ENCODE results near the gene RND1. TPM values are rescaled to one million over a fixed set of nuclear protein-coding genes. Genes with fewer than 3 reads are reported as not detected.

RND1 gene
- total and polyA plus RNA-seq, 2 of the 13 experiments (the other 11 are each of a cell fraction or from before 2014, with no cell fraction given): 1.8 to 1.9 TPM

- TF ChIP-seq ZNF317 (CRISPR knock-in tag; IDR thresholded peaks at IDR 0.05) (no peak; the same call in 1 of the 2 replicates), ELF1 (CRISPR knock-in tag; IDR thresholded peaks at IDR 0.05) (peak; percentile 96), KDM5B (CRISPR knock-in tag; IDR thresholded peaks at IDR 0.05; ENCODE audit: borderline replicate concordance) (peak; percentile 93), ZUFSP (CRISPR knock-in tag; IDR thresholded peaks at IDR 0.05; ENCODE audit: borderline replicate concordance) (no peak), GPN1 (CRISPR knock-in tag; IDR thresholded peaks at IDR 0.05; ENCODE audit: borderline replicate concordance) (no peak), ZNF652 (CRISPR knock-in tag; IDR thresholded peaks at IDR 0.05; ENCODE audit: borderline replicate concordance, low read depth) (no peak), MTF1 (CRISPR knock-in tag; IDR thresholded peaks at IDR 0.05) (no peak), MXI1 (IDR thresholded peaks at IDR 0.05; ENCODE audit: borderline replicate concordance, low read depth, low read length) (peak; percentile 76; the same call in 1 of the 3 replicates), ZNF782 (CRISPR knock-in tag; IDR thresholded peaks at IDR 0.05; ENCODE audit: borderline replicate concordance) (peak; percentile 73; the same call in 1 of the 2 replicates), SP1 (IDR thresholded peaks at IDR 0.05) (no peak), SP1 (CRISPR knock-in tag; IDR thresholded peaks at IDR 0.05) (0 out of 2 replicates have a peak, but pooled peaks have one; percentile 55), TOPORS (CRISPR knock-in tag; IDR thresholded peaks at IDR 0.05) (no peak), ONECUT2 (CRISPR knock-in tag; IDR thresholded peaks at IDR 0.05) (no peak), ZNF24 (IDR thresholded peaks at IDR 0.05) (no peak), XRCC5 (optimal IDR thresholded peaks at IDR 0.05; ENCODE audit: low read length) (peak; percentile 65), FOXP1 (IDR thresholded peaks at IDR 0.05) (no peak), FOXP1 (CRISPR knock-in tag; IDR thresholded peaks at IDR 0.05) (no peak), HNRNPH1 (optimal IDR thresholded peaks at IDR 0.05; ENCODE audit: low read depth, low read length) (no peak)
- TF ChIP-seq, protein P1, sequence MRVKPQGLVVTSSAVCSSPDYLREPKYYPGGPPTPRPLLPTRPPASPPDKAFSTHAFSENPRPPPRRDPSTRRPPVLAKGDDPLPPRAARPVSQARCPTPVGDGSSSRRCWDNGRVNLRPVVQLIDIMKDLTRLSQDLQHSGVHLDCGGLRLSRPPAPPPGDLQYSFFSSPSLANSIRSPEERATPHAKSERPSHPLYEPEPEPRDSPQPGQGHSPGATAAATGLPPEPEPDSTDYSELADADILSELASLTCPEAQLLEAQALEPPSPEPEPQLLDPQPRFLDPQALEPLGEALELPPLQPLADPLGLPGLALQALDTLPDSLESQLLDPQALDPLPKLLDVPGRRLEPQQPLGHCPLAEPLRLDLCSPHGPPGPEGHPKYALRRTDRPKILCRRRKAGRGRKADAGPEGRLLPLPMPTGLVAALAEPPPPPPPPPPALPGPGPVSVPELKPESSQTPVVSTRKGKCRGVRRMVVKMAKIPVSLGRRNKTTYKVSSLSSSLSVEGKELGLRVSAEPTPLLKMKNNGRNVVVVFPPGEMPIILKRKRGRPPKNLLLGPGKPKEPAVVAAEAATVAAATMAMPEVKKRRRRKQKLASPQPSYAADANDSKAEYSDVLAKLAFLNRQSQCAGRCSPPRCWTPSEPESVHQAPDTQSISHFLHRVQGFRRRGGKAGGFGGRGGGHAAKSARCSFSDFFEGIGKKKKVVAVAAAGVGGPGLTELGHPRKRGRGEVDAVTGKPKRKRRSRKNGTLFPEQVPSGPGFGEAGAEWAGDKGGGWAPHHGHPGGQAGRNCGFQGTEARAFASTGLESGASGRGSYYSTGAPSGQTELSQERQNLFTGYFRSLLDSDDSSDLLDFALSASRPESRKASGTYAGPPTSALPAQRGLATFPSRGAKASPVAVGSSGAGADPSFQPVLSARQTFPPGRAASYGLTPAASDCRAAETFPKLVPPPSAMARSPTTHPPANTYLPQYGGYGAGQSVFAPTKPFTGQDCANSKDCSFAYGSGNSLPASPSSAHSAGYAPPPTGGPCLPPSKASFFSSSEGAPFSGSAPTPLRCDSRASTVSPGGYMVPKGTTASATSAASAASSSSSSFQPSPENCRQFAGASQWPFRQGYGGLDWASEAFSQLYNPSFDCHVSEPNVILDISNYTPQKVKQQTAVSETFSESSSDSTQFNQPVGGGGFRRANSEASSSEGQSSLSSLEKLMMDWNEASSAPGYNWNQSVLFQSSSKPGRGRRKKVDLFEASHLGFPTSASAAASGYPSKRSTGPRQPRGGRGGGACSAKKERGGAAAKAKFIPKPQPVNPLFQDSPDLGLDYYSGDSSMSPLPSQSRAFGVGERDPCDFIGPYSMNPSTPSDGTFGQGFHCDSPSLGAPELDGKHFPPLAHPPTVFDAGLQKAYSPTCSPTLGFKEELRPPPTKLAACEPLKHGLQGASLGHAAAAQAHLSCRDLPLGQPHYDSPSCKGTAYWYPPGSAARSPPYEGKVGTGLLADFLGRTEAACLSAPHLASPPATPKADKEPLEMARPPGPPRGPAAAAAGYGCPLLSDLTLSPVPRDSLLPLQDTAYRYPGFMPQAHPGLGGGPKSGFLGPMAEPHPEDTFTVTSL (CRISPR knock-in tag; IDR thresholded peaks at IDR 0.05; ENCODE audit: borderline replicate concordance): 0 out of 2 replicates have a peak, but pooled peaks have one; percentile 45
- TF ChIP-seq, protein P2, sequence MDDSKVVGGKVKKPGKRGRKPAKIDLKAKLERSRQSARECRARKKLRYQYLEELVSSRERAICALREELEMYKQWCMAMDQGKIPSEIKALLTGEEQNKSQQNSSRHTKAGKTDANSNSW (CRISPR knock-in tag; IDR thresholded peaks at IDR 0.05; ENCODE audit: borderline replicate concordance): 0 out of 2 replicates have a peak, but pooled peaks have one; percentile 60
These were observed 13.6 kb downstream of the RND1 start, which contains the start of gene DDX23 (continued) for GRCh38 chr12:48851883-48852733.

All from HepG2 (cell line).